ENCODE data around the gene MTUS2.

The MTUS2 gene

DNA sequence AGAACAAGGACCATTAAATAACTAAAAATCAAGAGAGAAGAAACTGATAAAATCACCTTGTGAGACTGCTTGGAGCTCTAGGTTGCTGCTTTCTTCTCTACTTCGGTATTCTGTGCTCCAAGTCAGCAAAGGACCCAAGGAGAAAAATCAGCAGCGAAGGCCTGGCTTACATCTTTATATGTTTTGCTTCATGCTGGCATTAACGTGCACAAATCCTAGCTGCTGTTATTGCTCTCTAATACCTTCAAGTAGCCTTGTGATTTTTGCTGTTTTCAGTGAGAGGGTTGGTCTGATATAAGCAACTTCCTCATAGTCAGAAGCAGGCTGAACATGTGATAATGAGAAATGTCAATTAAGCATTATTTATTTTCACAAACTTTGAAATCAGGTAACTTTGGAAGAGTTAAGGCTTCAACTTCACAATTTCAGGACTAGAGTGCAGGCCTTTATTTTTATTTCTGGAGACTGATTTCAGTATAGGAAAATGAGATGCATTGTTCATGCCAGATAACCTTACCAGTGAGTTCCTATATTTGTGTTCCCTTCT lies 410.2 kb downstream of the MTUS2 start:
- no peak for DNase-seq (ENCODE audit: low read depth, low spot score)

- no peak for DNase-seq (ENCODE audit: low read depth, low spot score)
These were observed 419.8 kb downstream of the MTUS2 start for GRCh38 chr13:29239653-29240525.

GRCh38 chr13:29254626-29255370 lies 434.7 kb downstream of the MTUS2 start:
- DNase-seq (ENCODE audit: low read depth, low spot score): no peak

DNA sequence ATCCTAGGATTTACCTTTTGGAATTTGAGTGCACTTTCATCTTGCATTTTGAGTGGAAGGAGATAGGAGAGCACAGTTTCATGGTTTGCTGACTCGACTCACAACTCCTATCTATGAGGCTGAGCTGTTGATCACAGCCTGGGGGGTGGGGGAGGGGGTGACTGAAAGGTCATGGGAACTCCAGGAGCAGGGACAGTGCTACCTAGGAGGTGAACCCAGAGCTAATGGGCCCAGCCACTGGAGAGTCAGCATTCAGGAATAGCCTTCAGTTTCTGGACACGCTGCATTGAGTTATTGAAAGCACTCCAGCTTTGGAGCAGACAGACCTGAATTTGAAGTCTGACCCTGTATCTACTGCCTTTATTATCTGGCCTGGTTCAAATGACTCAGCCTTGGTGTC lies 435.4 kb downstream of the MTUS2 start:
- DNase-seq (ENCODE audit: low read depth, low spot score): no peak

- DNase-seq (ENCODE audit: low read depth, low spot score): no peak
These were observed 440.5 kb downstream of the MTUS2 start for GRCh38 chr13:29260684-29261083.

DNA sequence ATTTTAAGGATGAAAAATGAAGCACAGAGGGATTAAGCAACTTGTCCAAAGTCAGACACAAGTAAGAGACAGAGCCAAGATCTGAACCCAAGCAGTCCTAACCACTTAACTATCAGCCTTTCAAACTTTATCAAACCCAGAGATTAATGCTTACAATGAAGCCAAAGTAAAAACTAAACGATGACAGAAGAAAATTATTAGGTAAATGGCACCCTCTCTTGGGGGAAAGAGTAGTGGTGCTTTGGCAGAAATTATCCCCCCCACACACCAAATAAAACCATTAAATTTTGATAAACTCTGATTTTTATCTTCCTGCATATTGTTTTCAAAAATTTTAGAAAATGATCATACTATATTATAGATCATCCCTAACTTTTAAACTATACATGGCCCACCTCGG lies 446.1 kb downstream of the MTUS2 start:
- no peak for DNase-seq (ENCODE audit: low read depth, low spot score)

- no peak for DNase-seq (ENCODE audit: low read depth, low spot score)
These were observed 446.9 kb downstream of the MTUS2 start for GRCh38 chr13:29266756-29267733.

GRCh38 chr13:29270271-29270985 lies 450.3 kb downstream of the MTUS2 start:
- no peak for DNase-seq (ENCODE audit: low read depth, low spot score)

- no peak for DNase-seq (ENCODE audit: low read depth, low spot score)
These were observed 451.5 kb downstream of the MTUS2 start for GRCh38 chr13:29271606-29272005.

DNA sequence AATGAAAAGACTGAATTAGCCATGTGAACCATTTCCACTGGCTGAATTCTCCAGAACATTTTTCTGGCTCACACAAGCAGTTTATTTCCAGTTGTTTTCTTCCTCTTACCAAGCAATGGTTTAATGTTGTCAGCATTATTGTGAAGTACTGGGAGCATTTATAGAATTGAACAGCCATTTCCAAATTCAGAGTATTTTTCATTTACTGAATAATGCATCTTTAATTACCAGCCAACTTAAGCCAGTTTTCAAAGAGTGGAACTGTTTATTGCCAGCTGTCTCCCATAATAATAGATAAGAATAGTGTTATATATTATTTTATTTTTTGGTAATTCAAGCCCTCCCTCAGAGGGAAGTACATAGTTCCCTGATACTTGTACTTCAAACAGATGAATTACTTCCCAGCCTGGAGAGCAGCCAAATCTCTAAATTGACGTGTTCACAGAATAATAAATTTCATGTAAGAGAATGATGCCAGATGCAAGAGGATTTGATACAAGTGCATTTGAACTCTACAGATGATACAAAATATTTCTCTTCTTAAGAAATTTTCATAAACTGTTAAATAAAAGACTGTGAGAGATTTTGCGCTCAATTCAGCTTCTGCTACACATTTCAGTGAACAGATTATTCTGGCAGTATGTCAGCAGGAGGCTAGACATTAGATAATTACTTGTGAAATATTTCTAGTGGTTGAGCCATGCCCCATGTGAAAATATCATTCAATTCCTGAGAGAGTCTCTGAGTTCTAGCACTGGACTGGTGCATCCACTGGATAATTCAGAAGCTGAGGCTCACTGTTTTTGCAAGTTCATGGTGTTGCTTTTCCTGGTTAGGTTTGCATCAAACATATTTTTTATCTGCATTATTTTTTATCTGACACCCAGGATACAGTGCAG lies 459.5 kb downstream of the MTUS2 start:
- DNase-seq (ENCODE audit: low read depth, low spot score): no peak

- no peak for DNase-seq (ENCODE audit: low read depth, low spot score)
These were observed 461.9 kb downstream of the MTUS2 start for GRCh38 chr13:29281932-29282495.

DNA sequence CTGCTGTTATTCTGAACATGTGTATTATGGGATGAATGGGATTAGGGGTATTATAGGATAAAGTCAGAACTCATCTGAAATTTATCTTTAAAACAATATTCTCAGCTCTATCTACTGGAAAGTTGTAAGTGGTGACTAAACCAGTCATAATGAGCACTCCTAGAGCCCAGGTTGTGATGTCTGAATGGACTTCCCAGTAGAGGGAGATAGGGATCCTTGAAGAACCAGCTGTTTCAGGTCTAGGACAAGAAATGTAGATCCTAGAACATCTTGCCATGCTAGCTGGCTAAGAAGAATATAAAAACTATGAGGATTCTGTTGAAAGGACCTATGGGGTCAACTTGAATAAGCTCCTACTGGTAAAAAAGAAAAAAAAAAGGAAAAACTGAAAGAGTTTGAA lies 464.6 kb downstream of the MTUS2 start:
- DNase-seq (ENCODE audit: low read depth, low spot score): no peak

- no peak for DNase-seq (ENCODE audit: low read depth, low spot score)
These were observed 467.1 kb downstream of the MTUS2 start for GRCh38 chr13:29287237-29287636.

DNA sequence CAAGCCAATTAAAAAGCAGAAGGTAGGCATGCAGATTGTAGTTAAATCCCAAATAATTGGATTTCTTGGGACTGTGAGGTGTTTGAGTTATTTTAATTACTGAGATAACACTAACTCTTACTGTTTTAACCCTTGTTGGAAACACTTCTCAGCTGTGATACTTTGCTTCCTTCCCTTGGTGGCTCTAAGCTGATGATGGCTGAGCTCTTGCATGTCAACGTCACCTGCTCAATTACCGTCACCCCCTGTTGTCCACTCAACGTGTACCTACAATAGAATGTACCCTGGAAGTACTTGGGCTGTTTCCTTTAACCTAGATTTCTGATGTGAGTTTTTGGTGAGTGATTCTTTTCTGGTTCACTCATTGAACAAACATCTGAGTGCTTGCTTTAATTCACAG lies 471.9 kb downstream of the MTUS2 start:
- DNase-seq (ENCODE audit: low read depth, low spot score): no peak

DNA sequence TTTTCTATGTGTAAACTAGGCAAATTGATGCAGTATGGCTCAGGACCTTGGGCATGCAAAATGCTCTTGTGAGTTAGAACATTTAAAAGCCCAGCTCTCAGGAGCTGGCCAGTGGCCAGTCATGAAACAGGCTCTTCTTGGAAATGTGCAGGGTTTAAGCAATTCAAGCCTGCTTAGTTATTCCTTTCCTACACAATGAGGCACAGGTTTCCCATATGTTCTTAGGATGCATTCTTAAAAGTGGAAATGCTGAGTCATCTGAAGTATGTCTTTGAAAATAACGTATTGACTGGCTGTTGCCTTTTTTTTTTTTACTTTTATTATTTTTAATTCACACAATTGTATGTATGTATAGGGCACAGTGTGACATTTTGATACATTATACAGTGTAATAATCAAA lies 474.7 kb downstream of the MTUS2 start:
- DNase-seq (ENCODE audit: low read depth, low spot score): no peak

DNA sequence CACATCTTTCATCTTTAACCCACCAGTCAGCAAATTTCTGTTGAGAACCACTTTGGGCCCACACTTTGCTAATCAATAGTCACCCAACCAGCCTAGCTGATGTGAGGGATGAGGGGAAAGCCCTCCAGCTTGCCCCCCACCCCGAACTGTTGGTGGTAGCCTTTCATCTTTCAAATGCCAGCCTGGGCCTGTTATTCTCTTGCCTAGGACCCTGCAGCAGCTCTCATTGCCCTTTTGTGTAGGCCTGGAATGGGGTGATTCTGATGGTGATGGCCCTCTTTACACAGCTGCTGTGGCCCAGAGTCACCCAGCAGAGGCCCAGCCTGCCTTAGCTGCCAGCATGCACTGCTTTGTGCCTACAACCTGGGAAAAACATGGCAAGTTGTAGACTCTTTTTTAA lies 480.9 kb downstream of the MTUS2 start:
- no peak for DNase-seq (ENCODE audit: low read depth, low spot score)

- DNase-seq (ENCODE audit: low read depth, low spot score): no peak
These were observed 484.0 kb downstream of the MTUS2 start for GRCh38 chr13:29304148-29304547.

DNA sequence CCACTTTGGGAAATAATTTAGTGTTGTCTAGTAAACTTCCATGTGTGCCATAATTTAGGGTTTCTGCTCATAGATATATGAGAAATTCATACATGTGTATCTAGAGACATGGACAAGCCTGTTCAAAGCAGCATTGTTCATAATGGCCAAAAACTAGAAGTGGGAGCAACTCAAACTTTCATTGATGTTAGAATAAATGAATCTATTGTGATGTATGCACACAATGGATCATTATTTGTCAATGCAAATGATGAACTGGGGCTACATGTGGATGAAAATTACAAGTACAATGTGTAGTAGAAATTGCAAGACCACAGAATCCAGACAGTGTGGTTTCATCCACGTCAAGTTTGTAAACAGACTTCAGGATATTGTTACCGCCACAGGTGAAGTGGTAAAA lies 490.7 kb downstream of the MTUS2 start:
- DNase-seq (ENCODE audit: low read depth, low spot score): no peak

DNA sequence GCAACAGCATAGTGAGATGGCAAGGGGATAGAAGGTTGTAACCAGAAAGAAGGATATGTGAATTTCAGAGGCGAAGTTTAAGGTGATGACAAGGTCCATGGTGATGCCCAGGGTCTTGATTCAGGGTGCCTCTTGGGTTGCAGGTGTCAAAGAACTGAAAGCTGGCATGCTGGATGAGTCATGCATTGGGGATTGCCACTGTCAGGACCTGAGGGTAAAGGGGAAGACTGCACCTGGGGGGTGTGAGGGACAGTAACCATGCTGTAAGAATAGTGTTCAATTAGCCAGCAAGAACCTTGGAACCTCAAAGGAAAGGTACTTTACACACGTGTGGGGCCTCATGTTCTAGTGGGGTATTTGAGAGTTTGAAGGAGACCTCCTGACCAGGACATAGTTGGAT lies 495.7 kb downstream of the MTUS2 start:
- DNase-seq (ENCODE audit: low read depth, low spot score): no peak

DNA sequence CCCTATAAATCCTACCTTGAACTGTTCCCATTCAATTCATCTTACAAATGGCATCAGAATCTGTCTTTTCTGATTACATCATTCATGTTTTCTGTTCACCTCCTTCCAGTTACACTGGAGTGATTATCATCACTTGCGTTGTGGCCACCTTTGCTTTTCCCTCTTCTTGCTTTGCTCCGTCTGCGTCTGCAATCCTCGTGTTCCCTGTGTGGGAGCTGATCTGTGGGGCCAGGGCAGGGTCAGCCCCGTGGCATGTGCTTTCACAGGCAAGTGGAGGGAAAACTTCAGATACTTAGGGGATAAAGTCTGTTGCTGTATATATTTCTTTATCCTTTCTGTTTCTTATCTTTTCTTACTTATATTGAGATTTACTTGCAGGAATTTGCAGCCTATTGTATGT lies 497.7 kb downstream of the MTUS2 start:
- DNase-seq (ENCODE audit: low read depth, low spot score): no peak

All from brain pericyte (primary cell).